H9 (cell line): ENCODE data around the gene MCRIP2. TPM values are rescaled to one million over a fixed set of nuclear protein-coding genes. Genes with fewer than 3 reads are reported as not detected.
A peak's percentile ranks its signal among the peaks of the same experiment; 100 is the strongest.

Source experiments
- DNase-seq: peaks from one replicate; pipeline ENCODE4 v3.0.0-alpha.2; 2017
- H2AFZ ChIP-seq: one replicate; pipeline ENCODE4 v1.6.1; 2013; ENCODE audit warnings: mild to moderate bottlenecking, low read length, control low read depth, moderate library complexity
- H2AK5ac ChIP-seq: 2 replicates; pipeline ENCODE4 v1.6.1; 2013; ENCODE audit warnings: low read length, control low read depth, mixed read lengths; ENCODE audit not compliant: insufficient read length
- H2BK120ac ChIP-seq: one replicate; pipeline ENCODE4 v1.6.1; 2013; ENCODE audit warnings: low read depth, mild to moderate bottlenecking, low read length, control low read depth, inconsistent platforms; ENCODE audit not compliant: poor library complexity, severe bottlenecking
- H2BK12ac ChIP-seq: 2 replicates; pipeline ENCODE4 v1.6.1; 2013; ENCODE audit warnings: low read length, control low read depth, mixed read lengths, low read depth; ENCODE audit not compliant: insufficient read length
- H2BK15ac ChIP-seq: 2 replicates; pipeline ENCODE4 v1.6.1; 2013; ENCODE audit warnings: low read depth, low read length, control low read depth
- H2BK20ac ChIP-seq: one replicate; pipeline ENCODE4 v1.6.1; 2013; ENCODE audit warnings: low read depth, mild to moderate bottlenecking, low read length, control low read depth, inconsistent platforms; ENCODE audit not compliant: poor library complexity, severe bottlenecking
- H2BK5ac ChIP-seq: 2 replicates; pipeline ENCODE4 v1.6.1; 2013; ENCODE audit warnings: low read length, control low read depth, mixed read lengths; ENCODE audit not compliant: insufficient read length
- H3K14ac ChIP-seq: 2 replicates; pipeline ENCODE4 v1.6.1; 2013; ENCODE audit warnings: low read length, control low read depth; ENCODE audit not compliant: insufficient read depth
- H3K18ac ChIP-seq: 2 replicates; pipeline ENCODE4 v1.6.1; 2013; ENCODE audit warnings: low read depth, mild to moderate bottlenecking, mixed read lengths, low read length, control low read depth; ENCODE audit not compliant: insufficient read length
- H3K23ac ChIP-seq: 2 replicates; pipeline ENCODE4 v1.6.1; 2013; ENCODE audit warnings: low read length, control low read depth, mixed read lengths, low read depth; ENCODE audit not compliant: insufficient read length
- H3K23me2 ChIP-seq: 2 replicates; pipeline ENCODE4 v1.6.1; 2013; ENCODE audit warnings: low read depth, mild to moderate bottlenecking, mixed read lengths, low read length, control low read depth; ENCODE audit not compliant: insufficient read length, poor library complexity, severe bottlenecking
- H3K27ac ChIP-seq: 2 replicates; pipeline ENCODE4 v1.5.1; 2013; ENCODE audit warnings: low read length, control low read depth, mixed read lengths, low read depth; ENCODE audit not compliant: insufficient read length
- H3K27me3 ChIP-seq: 2 replicates; pipeline ENCODE4 v1.6.1; 2013; ENCODE audit warnings: low read length, control low read depth, inconsistent platforms; ENCODE audit not compliant: insufficient read depth
- H3K4ac ChIP-seq: 2 replicates; pipeline ENCODE4 v1.6.1; 2013; ENCODE audit warnings: low read depth, mild to moderate bottlenecking, control low read depth, inconsistent platforms, low read length, moderate library complexity
- H3K4me1 ChIP-seq: 2 replicates; pipeline ENCODE4 v1.6.1; 2013; ENCODE audit warnings: low read length, control low read depth, inconsistent platforms; ENCODE audit not compliant: insufficient read depth
- H3K4me2 ChIP-seq: 2 replicates; pipeline ENCODE4 v1.6.1; 2013; ENCODE audit warnings: low read length, control low read depth, mixed read lengths; ENCODE audit not compliant: insufficient read length, insufficient read depth
- H3K56ac ChIP-seq: 2 replicates; pipeline ENCODE4 v1.6.1; 2013; ENCODE audit warnings: low read depth, mild to moderate bottlenecking, mixed read lengths, low read length, control low read depth; ENCODE audit not compliant: insufficient read length
- H3K79me1 ChIP-seq: 2 replicates; pipeline ENCODE4 v1.6.1; 2013; ENCODE audit warnings: low read depth, mild to moderate bottlenecking, moderate library complexity, low read length, control low read depth, inconsistent platforms; ENCODE audit not compliant: insufficient read depth, poor library complexity, severe bottlenecking
- H3K79me2 ChIP-seq: 2 replicates; pipeline ENCODE4 v1.6.1; 2013; ENCODE audit warnings: low read length, control low read depth, inconsistent platforms; ENCODE audit not compliant: insufficient read depth
- H3K9ac ChIP-seq: 2 replicates; pipeline ENCODE4 v1.6.1; 2013; ENCODE audit warnings: low read length, control low read depth, mixed read lengths; ENCODE audit not compliant: insufficient read length; ENCODE audit errors: extremely low read depth
- H3K9me3 ChIP-seq: one replicate; pipeline ENCODE4 v1.6.1; 2013; ENCODE audit warnings: low read depth, low read length, inconsistent platforms; ENCODE audit not compliant: control insufficient read depth
- H3T11ph ChIP-seq: one replicate; pipeline ENCODE4 v1.6.1; 2013; ENCODE audit warnings: mild to moderate bottlenecking, low read length, control low read depth, inconsistent platforms
- H4K20me1 ChIP-seq: one replicate; pipeline ENCODE4 v1.6.1; 2013; ENCODE audit not compliant: control insufficient read depth, insufficient read length, insufficient read depth
- H4K5ac ChIP-seq: 2 replicates; pipeline ENCODE4 v1.6.1; 2013; ENCODE audit warnings: low read depth, mild to moderate bottlenecking, mixed read lengths, low read length, control low read depth; ENCODE audit not compliant: insufficient read length
- H4K8ac ChIP-seq: replicated peaks from 2 replicates; pipeline ENCODE4 v1.6.1; 2013; ENCODE audit warnings: low read length, control low read depth, mixed read lengths, low read depth; ENCODE audit not compliant: insufficient read length
- H4K91ac ChIP-seq: 2 replicates; pipeline ENCODE4 v1.6.1; 2013; ENCODE audit warnings: low read depth, mild to moderate bottlenecking, moderate library complexity, mixed read lengths, low read length, control low read depth; ENCODE audit not compliant: insufficient read length
- H3K27ac Mint-ChIP-seq, 3 experiments: 2 replicates in 2 of 3; 3 replicates in 1 of 3; pipeline ENCODE4 v1.8.0; 2020 to 2021; ENCODE audit warnings: mixed read lengths in 3 of 3, mild to moderate bottlenecking in 1 of 3, moderate library complexity in 1 of 3
- H3K27me3 Mint-ChIP-seq: 2 replicates; pipeline ENCODE4 v1.8.0; 2021; ENCODE audit warnings: low read depth, mild to moderate bottlenecking, moderate library complexity, mixed read lengths
- H3K36me3 Mint-ChIP-seq, 3 experiments: 2 replicates in 2 of 3; 3 replicates in 1 of 3; pipeline ENCODE4 v1.8.0; 2020 to 2021; ENCODE audit warnings: low read depth in 3 of 3, mixed read lengths in 3 of 3; ENCODE audit not compliant: insufficient read depth in 1 of 3
- H3K4me1 Mint-ChIP-seq, 2 experiments: 2 replicates each; pipeline ENCODE4 v1.8.0; 2020; ENCODE audit warnings: mixed read lengths in 2 of 2
- H3K4me3 Mint-ChIP-seq, 2 experiments: 2 replicates in 1 of 2; 3 replicates in 1 of 2; pipeline ENCODE4 v1.8.0; 2020 to 2021; ENCODE audit warnings: mild to moderate bottlenecking in 2 of 2, mixed read lengths in 2 of 2, moderate library complexity in 1 of 2
- H3K9me3 Mint-ChIP-seq, 2 experiments: 2 replicates in 1 of 2; 3 replicates in 1 of 2; pipeline ENCODE4 v1.8.0; 2020; ENCODE audit warnings: mild to moderate bottlenecking in 2 of 2, mixed read lengths in 2 of 2, moderate library complexity in 1 of 2
- WGBS: extraction: QIAGEN DNeasy Blood & Tissue Kit; methylation state at CpG from one replicate; pipeline ENCODE4 v1.1.7; 2013; ENCODE audit warnings: missing lambda C conversion rate, low lambda C conversion rate, mixed read lengths; ENCODE audit not compliant: insufficient read length; ENCODE audit errors: extremely low coverage; 5-methylcytosine and 5-hydroxymethylcytosine counted together
- total RNA-seq: library from RNA; stranded (reverse); gene quantifications from 2 replicates; pipeline ENCODE4 v1.2.1, GENCODE V29; 2021
- TF ChIP-seq, protein P1 (sequence below): fragments of 200-600 bp; sonication (generic); conservative IDR thresholded peaks from 3 replicates; pipeline ENCODE4 v1.8.0; 2021; ENCODE audit warnings: antibody characterized with exemption, mild to moderate bottlenecking

MCRIP2 gene
- total RNA-seq, 1 experiment from 2014 or later, result 52.5 TPM

DNA sequence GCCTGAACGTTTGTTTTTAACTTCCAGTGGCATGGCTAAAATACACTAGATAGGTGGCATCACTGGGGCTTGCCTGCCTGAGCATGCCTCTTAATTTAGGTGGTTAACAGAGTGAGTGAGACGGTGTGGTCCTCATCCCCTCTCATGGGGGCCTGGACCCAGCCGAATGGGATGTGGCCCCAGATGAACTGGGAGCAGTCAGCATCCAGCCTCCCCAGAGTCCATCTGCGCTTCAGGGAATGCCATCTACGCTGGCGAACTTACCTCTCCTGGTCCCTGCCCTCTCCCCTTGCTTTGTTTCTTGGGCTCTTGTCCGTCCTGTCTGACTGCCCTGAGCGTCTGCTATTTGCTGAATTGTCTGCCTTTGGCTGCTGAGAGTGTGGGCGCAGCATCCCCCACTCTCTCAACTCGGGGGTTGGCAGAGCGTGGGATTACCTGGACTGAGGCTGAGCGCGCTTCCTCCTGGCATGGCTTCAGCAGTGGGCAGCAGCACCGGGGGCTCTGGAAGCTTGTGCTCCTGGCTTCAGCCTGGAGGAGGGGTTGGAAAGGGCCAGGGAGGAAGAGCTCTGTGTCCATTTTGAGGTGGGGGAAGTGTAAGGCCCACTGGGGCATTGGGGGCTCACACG, 49.6 kb upstream of the MCRIP2 start:
- no peak overlapping the region for H3K27ac Mint-ChIP-seq
- no peak overlapping the region for H3K4me2 ChIP-seq
- H3T11ph ChIP-seq, result no peak overlapping the region

More for the DNA sequence above, 49.6 kb upstream of the MCRIP2 start:
- H3K36me3 Mint-ChIP-seq, result peaks cover 4 to 16% (median 15%) of the 10 kb centered on the region in 3 experiments; a peak in 6 of 7 replicates
- Histone ChIP-seq H3K27me3 (no peaks in the 10 kb centered on the region; the same call in 1 of the 2 replicates), H4K8ac (no peak overlapping the region), H2BK120ac (no peak overlapping the region), H3K9ac (no peak overlapping the region), H2BK15ac (no peak overlapping the region), H3K56ac (no peak overlapping the region), H3K23ac (no peak overlapping the region), H4K5ac (no peak overlapping the region), H4K20me1 (no peaks in the 10 kb centered on the region), H3K23me2 (peaks cover 5% of the 10 kb centered on the region), H3K14ac (no peak overlapping the region), H3K18ac (no peak overlapping the region), H2BK20ac (no peak overlapping the region), H3K27ac (no peak overlapping the region), H2BK5ac (no peak overlapping the region), H2BK12ac (no peak overlapping the region), H4K91ac (no peak overlapping the region), H2AFZ (no peak overlapping the region), H3K4me1 (no peaks in the 10 kb centered on the region), H3K79me2 (no peaks in the 10 kb centered on the region; the same call in 1 of the 2 replicates), H3K9me3 (no peaks in the 10 kb centered on the region), H2AK5ac (no peak overlapping the region), H3K79me1 (peaks cover 3% of the 10 kb centered on the region), H3K4ac (no peak overlapping the region)
- no peak for DNase-seq
- 0 out of 5 replicates have a peak, but pooled peaks cover 0 to 3% of the 10 kb centered on the region in 2 experiments for H3K9me3 Mint-ChIP-seq
- H3K4me1 Mint-ChIP-seq, result peaks cover 12 to 20% of the 10 kb centered on the region in 2 experiments
- peak overlapping the region; percentile 15 to 86; a peak in 4 of 5 replicates for H3K4me3 Mint-ChIP-seq
- TF ChIP-seq, protein P1, sequence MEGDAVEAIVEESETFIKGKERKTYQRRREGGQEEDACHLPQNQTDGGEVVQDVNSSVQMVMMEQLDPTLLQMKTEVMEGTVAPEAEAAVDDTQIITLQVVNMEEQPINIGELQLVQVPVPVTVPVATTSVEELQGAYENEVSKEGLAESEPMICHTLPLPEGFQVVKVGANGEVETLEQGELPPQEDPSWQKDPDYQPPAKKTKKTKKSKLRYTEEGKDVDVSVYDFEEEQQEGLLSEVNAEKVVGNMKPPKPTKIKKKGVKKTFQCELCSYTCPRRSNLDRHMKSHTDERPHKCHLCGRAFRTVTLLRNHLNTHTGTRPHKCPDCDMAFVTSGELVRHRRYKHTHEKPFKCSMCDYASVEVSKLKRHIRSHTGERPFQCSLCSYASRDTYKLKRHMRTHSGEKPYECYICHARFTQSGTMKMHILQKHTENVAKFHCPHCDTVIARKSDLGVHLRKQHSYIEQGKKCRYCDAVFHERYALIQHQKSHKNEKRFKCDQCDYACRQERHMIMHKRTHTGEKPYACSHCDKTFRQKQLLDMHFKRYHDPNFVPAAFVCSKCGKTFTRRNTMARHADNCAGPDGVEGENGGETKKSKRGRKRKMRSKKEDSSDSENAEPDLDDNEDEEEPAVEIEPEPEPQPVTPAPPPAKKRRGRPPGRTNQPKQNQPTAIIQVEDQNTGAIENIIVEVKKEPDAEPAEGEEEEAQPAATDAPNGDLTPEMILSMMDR, result no peak
- no CpG with 5 or more reads among the region's 15 CpGs for WGBS
- H3K27me3 Mint-ChIP-seq, result peaks cover 38% of the 10 kb centered on the region
